Loucy (cell line): Measurements from ENCODE around the gene MYO1H.

Experiments used
- CTCF ChIP-seq: fragments of 200-600 bp; sonication (generic); conservative IDR thresholded peaks from 2 replicates; pipeline ENCODE4 v1.5.1; 2014; ENCODE audit warnings: mild to moderate bottlenecking, antibody characterized with exemption, low read length
- EZH2phosphoT487 ChIP-seq: fragments of 200-600 bp; IDR thresholded peaks from 2 replicates; pipeline ENCODE4 v1.6.1; 2018; ENCODE audit warnings: antibody characterized with exemption, mild to moderate bottlenecking, moderate library complexity, borderline replicate concordance

- TF ChIP-seq CTCF (no peak), EZH2phosphoT487 (no peak)
Measured at GRCh38 chr12:109435428-109436187, 87.9 kb downstream of the MYO1H start.
